IPS-20b (cell line): Measurements from ENCODE around the gene PIGV.

ENCODE experiments used
- H3K27ac ChIP-seq: one replicate; pipeline ENCODE4 v1.5.1; 2013; ENCODE audit warnings: low read length
- H3K27me3 ChIP-seq: 2 replicates; pipeline ENCODE4 v1.6.1; 2013; ENCODE audit warnings: mild to moderate bottlenecking, low read length, inconsistent platforms; ENCODE audit not compliant: insufficient read depth
- H3K36me3 ChIP-seq: 2 replicates; pipeline ENCODE4 v1.6.1; 2013; ENCODE audit warnings: low read depth, mild to moderate bottlenecking, inconsistent platforms, low read length, moderate library complexity; ENCODE audit not compliant: insufficient read depth
- H3K4me1 ChIP-seq: 2 replicates; pipeline ENCODE4 v1.6.1; 2013; ENCODE audit warnings: mild to moderate bottlenecking, control low read depth, inconsistent platforms, low read length, moderate library complexity; ENCODE audit not compliant: insufficient read depth
- H3K4me3 ChIP-seq: 2 replicates; pipeline ENCODE4 v1.5.1; 2013; ENCODE audit warnings: mild to moderate bottlenecking, low read length, inconsistent platforms
- H3K9ac ChIP-seq: 2 replicates; pipeline ENCODE4 v1.6.1; 2013; ENCODE audit warnings: low read depth, mild to moderate bottlenecking, inconsistent platforms, low read length, moderate library complexity
- H3K9me3 ChIP-seq: 2 replicates; pipeline ENCODE4 v1.6.1; 2013; ENCODE audit warnings: mild to moderate bottlenecking, low read depth, low read length, inconsistent platforms; ENCODE audit not compliant: insufficient read depth

PIGV gene

GRCh38 chr1:26752519-26752918 lies 35.2 kb upstream of the PIGV start:
- no peak overlapping the region for H3K27ac ChIP-seq
- H3K9ac ChIP-seq = no peak overlapping the region
- H3K4me3 ChIP-seq = no peak overlapping the region
- H3K4me1 ChIP-seq = no peaks in the 10 kb centered on the region
- H3K36me3 ChIP-seq = peaks cover 88% of the 10 kb centered on the region
- H3K9me3 ChIP-seq = no peaks in the 10 kb centered on the region
- H3K27me3 ChIP-seq = no peaks in the 10 kb centered on the region

GRCh38 chr1:26754086-26754874 lies 33.5 kb upstream of the PIGV start:
- peaks cover 92% of the 10 kb centered on the region for H3K36me3 ChIP-seq

GRCh38 chr1:26758358-26758757 lies 29.4 kb upstream of the PIGV start:
- Histone ChIP-seq H3K9me3 (no peaks in the 10 kb centered on the region), H3K27ac (no peak overlapping the region), H3K36me3 (peaks cover 92% of the 10 kb centered on the region), H3K4me3 (no peak overlapping the region), H3K27me3 (no peaks in the 10 kb centered on the region), H3K4me1 (no peaks in the 10 kb centered on the region), H3K9ac (no peak overlapping the region)

More at GRCh38 chr1:26754086-26754874, 33.5 kb upstream of the PIGV start:
- H3K27ac ChIP-seq = no peak overlapping the region
- no peak overlapping the region for H3K9ac ChIP-seq
- H3K4me1 ChIP-seq = no peaks in the 10 kb centered on the region
- H3K9me3 ChIP-seq = no peaks in the 10 kb centered on the region
- H3K27me3 ChIP-seq = no peaks in the 10 kb centered on the region
- H3K4me3 ChIP-seq = no peak overlapping the region

- Histone ChIP-seq H3K36me3 (peaks cover 90% of the 10 kb centered on the region), H3K27ac (no peak overlapping the region)
Observed at GRCh38 chr1:26759531-26759930, 28.2 kb upstream of the PIGV start.

GRCh38 chr1:26761217-26761616 lies 26.5 kb upstream of the PIGV start:
- H3K27ac ChIP-seq = no peak overlapping the region
- H3K4me3 ChIP-seq = no peak overlapping the region
- no peaks in the 10 kb centered on the region for H3K9me3 ChIP-seq
- H3K4me1 ChIP-seq = no peaks in the 10 kb centered on the region
- peaks cover 88% of the 10 kb centered on the region for H3K36me3 ChIP-seq
- H3K9ac ChIP-seq = no peak overlapping the region
- no peaks in the 10 kb centered on the region for H3K27me3 ChIP-seq

More at GRCh38 chr1:26759531-26759930, 28.2 kb upstream of the PIGV start:
- H3K9me3 ChIP-seq = no peaks in the 10 kb centered on the region
- no peak overlapping the region for H3K9ac ChIP-seq
- H3K27me3 ChIP-seq = no peaks in the 10 kb centered on the region
- no peak overlapping the region for H3K4me3 ChIP-seq
- H3K4me1 ChIP-seq = no peaks in the 10 kb centered on the region

GRCh38 chr1:26767714-26768113 lies 20.0 kb upstream of the PIGV start:
- H3K27ac ChIP-seq = no peak overlapping the region
- no peak overlapping the region for H3K9ac ChIP-seq
- H3K9me3 ChIP-seq = no peaks in the 10 kb centered on the region
- no peak overlapping the region for H3K4me3 ChIP-seq
- peaks cover 94% of the 10 kb centered on the region for H3K36me3 ChIP-seq
- H3K4me1 ChIP-seq = no peaks in the 10 kb centered on the region
- no peaks in the 10 kb centered on the region for H3K27me3 ChIP-seq

- Histone ChIP-seq H3K4me3 (no peak overlapping the region), H3K9ac (no peak overlapping the region), H3K27me3 (no peaks in the 10 kb centered on the region), H3K4me1 (no peaks in the 10 kb centered on the region), H3K27ac (no peak overlapping the region), H3K9me3 (no peaks in the 10 kb centered on the region), H3K36me3 (peaks cover 95% of the 10 kb centered on the region)
Observed at GRCh38 chr1:26768755-26769154, 19.0 kb upstream of the PIGV start.

GRCh38 chr1:26771285-26771642 lies 16.5 kb upstream of the PIGV start:
- Histone ChIP-seq H3K9ac (no peak overlapping the region), H3K9me3 (no peaks in the 10 kb centered on the region), H3K4me3 (no peak overlapping the region), H3K36me3 (peaks cover 100% of the 10 kb centered on the region), H3K27me3 (no peaks in the 10 kb centered on the region), H3K27ac (no peak overlapping the region), H3K4me1 (no peaks in the 10 kb centered on the region)

- H3K4me1 ChIP-seq = no peaks in the 10 kb centered on the region
- H3K9me3 ChIP-seq = no peaks in the 10 kb centered on the region
- no peaks in the 10 kb centered on the region for H3K27me3 ChIP-seq
- no peak overlapping the region for H3K4me3 ChIP-seq
- H3K36me3 ChIP-seq = peaks cover 100% of the 10 kb centered on the region
- H3K9ac ChIP-seq = no peak overlapping the region
- no peak overlapping the region for H3K27ac ChIP-seq
Observed at GRCh38 chr1:26771643-26772321, 16.0 kb upstream of the PIGV start.

GRCh38 chr1:26772687-26773086 lies 15.1 kb upstream of the PIGV start:
- Histone ChIP-seq H3K4me3 (no peak overlapping the region), H3K36me3 (peaks cover 100% of the 10 kb centered on the region), H3K9me3 (no peaks in the 10 kb centered on the region), H3K9ac (no peak overlapping the region), H3K27me3 (no peaks in the 10 kb centered on the region), H3K4me1 (no peaks in the 10 kb centered on the region), H3K27ac (no peak overlapping the region)

GRCh38 chr1:26774462-26774861 lies 13.3 kb upstream of the PIGV start:
- Histone ChIP-seq H3K27me3 (no peaks in the 10 kb centered on the region), H3K36me3 (peaks cover 100% of the 10 kb centered on the region), H3K4me1 (no peaks in the 10 kb centered on the region), H3K9ac (no peak overlapping the region), H3K27ac (no peak overlapping the region), H3K9me3 (no peaks in the 10 kb centered on the region), H3K4me3 (no peak overlapping the region)

GRCh38 chr1:26775666-26776065 lies 12.1 kb upstream of the PIGV start:
- H3K27ac ChIP-seq = no peak overlapping the region
- H3K9ac ChIP-seq = no peak overlapping the region
- no peak overlapping the region for H3K4me3 ChIP-seq
- no peaks in the 10 kb centered on the region for H3K9me3 ChIP-seq
- H3K27me3 ChIP-seq = no peaks in the 10 kb centered on the region
- no peaks in the 10 kb centered on the region for H3K4me1 ChIP-seq
- H3K36me3 ChIP-seq = peaks cover 100% of the 10 kb centered on the region
